GM10266 (cell line): Measurements from ENCODE around the gene COLEC11.
A peak's percentile ranks its signal among the peaks of the same experiment; 100 is the strongest.

Experiments
- DNase-seq: peaks from one replicate; pipeline ENCODE4 v3.0.0; 2012; ENCODE audit errors: extremely low spot score
- CTCF ChIP-seq: IDR thresholded peaks from 2 replicates; pipeline ENCODE4 v1.5.1; 2012; ENCODE audit warnings: mild to moderate bottlenecking, low read depth; ENCODE audit not compliant: control insufficient read depth, insufficient read depth; ENCODE audit errors: missing control alignments

Gene COLEC11

DNA sequence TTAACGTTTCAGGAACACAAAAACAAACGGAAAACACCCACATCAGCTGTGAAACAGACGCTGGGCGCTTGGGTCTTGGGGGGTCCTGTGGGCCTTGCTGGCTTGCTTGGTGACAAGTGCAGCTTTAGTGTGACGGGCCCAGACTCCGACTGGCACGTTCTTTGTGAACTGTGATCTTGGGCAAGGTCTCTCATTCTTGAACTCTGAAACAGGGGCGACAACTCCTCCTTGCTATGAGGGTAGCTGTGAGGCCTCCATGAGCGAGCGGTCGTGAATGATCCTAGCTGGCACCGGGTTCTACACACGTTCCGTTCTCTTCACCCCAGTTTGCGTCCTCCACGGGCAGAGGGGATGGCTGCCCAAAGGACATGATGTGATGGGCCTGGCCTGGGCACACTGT lies 8.7 kb upstream of the COLEC11 start:
- no peak for TF ChIP-seq CTCF
- no peak for DNase-seq

GRCh38 chr2:3587021-3587420 lies 7.9 kb upstream of the COLEC11 start:
- no peak for DNase-seq
- no peak for TF ChIP-seq CTCF

DNA sequence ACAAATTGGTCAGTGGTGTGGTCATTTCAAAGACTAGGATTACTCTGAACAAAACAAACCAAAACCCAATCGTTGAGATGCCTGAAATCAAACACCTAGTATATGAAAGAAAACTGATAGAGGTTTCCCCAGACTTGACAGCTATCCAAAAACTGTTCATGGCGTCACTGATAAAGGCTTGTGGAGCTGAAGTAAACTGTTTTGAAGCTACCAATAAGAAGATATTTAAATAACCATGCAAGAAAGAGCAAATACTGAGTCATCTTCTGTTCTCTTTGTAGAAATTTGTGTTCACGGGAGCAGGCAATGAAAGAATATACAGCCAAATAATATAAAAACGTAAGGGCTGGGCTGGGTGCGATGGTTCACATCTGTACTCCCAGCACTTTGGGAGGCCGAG lies 7.5 kb upstream of the COLEC11 start:
- no peak for TF ChIP-seq CTCF
- DNase-seq, result no peak

- TF ChIP-seq CTCF, result no peak
Observed at GRCh38 chr2:3588084-3588483, 6.8 kb upstream of the COLEC11 start.

DNA sequence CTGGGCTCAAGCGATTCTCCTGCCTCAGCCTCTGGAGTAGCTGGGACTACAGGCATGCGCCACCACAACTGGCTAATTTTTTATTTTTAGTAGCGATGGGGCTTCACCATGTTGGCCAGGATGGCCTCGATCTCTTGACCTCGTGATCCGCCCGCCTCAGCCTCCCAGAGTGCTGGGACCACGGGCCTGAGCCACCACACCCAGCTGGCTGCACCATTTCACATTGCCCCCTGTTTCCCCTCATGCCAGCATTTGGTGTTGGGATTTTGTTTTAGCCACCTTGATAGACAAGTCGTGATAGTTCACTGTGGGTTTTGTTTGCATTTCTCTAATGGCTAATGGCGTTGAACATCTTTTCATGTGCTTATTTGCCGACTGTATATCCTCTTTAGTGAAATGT lies 5.8 kb upstream of the COLEC11 start:
- DNase-seq, result no peak
- TF ChIP-seq CTCF, result no peak

More at GRCh38 chr2:3588084-3588483, 6.8 kb upstream of the COLEC11 start:
- DNase-seq, result no peak

DNA sequence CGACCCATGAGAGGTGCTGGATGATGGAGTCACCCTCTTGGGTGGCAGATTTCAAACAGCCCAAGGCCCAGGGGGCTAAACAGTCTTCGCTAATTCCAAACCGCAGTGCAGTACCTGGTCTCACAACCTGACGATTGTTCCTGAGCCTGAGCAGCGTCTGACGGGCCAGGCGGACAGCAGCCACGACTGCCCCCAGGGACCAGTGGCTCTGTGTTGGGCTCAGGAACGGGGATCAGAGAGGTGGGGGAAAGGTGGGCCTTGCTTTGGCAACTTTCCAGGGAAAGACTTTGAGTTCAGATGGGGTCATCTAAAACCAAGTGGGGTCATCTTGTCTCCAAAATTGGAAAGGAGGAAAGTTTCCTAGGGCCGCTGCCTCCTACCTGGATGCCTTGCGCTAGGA lies 492 bp downstream of the COLEC11 start:
- TF ChIP-seq CTCF, result no peak
- no peak for DNase-seq

- peak; percentile 86 for DNase-seq
- TF ChIP-seq CTCF, result no peak
Observed at GRCh38 chr2:3595985-3596384, 1.1 kb downstream of the COLEC11 start.
